ENCODE data around the gene EP400.

EP400 gene

GRCh38 chr12:132027636-132028035 lies 77.9 kb downstream of the EP400 start:
- no peak overlapping the region for H3K4me3 ChIP-seq (ENCODE audit: low read length)
- TF ChIP-seq, protein P1, sequence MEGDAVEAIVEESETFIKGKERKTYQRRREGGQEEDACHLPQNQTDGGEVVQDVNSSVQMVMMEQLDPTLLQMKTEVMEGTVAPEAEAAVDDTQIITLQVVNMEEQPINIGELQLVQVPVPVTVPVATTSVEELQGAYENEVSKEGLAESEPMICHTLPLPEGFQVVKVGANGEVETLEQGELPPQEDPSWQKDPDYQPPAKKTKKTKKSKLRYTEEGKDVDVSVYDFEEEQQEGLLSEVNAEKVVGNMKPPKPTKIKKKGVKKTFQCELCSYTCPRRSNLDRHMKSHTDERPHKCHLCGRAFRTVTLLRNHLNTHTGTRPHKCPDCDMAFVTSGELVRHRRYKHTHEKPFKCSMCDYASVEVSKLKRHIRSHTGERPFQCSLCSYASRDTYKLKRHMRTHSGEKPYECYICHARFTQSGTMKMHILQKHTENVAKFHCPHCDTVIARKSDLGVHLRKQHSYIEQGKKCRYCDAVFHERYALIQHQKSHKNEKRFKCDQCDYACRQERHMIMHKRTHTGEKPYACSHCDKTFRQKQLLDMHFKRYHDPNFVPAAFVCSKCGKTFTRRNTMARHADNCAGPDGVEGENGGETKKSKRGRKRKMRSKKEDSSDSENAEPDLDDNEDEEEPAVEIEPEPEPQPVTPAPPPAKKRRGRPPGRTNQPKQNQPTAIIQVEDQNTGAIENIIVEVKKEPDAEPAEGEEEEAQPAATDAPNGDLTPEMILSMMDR (IDR thresholded peaks at IDR 0.05; ENCODE audit: insufficient read depth, low read depth, low read length, missing control alignments): no peak
- no peak for DNase-seq (ENCODE audit: low read depth)

- H3K4me3 ChIP-seq (ENCODE audit: low read length): no peak overlapping the region
- DNase-seq (ENCODE audit: low read depth): no peak
- TF ChIP-seq, protein P1 (IDR thresholded peaks at IDR 0.05; ENCODE audit: insufficient read depth, low read depth, low read length, missing control alignments): no peak
These were observed 78.4 kb downstream of the EP400 start for GRCh38 chr12:132028111-132028510.

DNA sequence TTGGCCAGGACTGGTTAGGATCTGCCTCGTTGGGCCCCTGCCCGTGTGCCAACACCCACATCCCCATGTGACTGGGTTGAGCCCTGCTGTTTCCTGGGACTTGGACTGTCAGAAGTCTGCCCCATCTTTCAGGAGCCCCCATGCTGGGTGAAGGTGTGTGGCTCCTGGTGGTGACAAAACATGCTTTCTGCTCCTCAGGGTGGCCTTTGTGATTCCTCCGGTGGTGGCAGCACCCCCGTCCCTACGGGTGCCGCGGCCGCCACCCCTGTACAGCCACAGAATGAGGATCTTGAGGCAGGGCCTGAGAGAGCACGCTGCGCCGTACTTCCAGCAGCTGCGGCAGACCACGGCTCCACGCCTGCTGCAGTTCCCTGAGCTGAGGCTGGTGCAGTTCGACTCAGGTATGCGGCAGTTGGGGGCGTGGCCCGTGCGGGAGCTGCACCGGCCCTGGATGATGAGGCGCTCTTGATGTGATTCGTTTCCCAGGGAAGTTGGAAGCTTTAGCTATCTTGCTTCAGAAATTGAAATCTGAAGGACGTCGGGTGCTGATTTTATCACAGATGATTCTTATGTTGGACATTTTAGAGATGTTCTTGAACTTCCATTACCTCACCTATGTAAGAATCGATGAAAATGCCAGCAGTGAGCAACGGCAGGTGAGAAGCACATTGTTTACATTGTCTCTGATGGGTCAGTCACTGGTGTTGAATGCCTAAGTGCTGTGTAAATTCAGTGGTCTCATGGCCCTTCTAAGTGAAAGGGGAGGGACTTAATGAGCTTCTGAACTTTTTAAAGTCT lies 80.0 kb downstream of the EP400 start:
- TF ChIP-seq, protein P1 (IDR thresholded peaks at IDR 0.05; ENCODE audit: insufficient read depth, low read depth, low read length, missing control alignments): no peak
- DNase-seq (ENCODE audit: low read depth): peak; percentile 58
- H3K4me3 ChIP-seq (ENCODE audit: low read length): no peak overlapping the region

- TF ChIP-seq, protein P1 (IDR thresholded peaks at IDR 0.05; ENCODE audit: insufficient read depth, low read depth, low read length, missing control alignments): no peak
- H3K4me3 ChIP-seq (ENCODE audit: low read length): no peak overlapping the region
- DNase-seq (ENCODE audit: low read depth): peak; percentile 75
These were observed 80.8 kb downstream of the EP400 start for GRCh38 chr12:132030367-132031038.

- H3K4me3 ChIP-seq (ENCODE audit: low read length): no peak overlapping the region
- TF ChIP-seq, protein P1 (IDR thresholded peaks at IDR 0.05; ENCODE audit: insufficient read depth, low read depth, low read length, missing control alignments): no peak
- DNase-seq (ENCODE audit: low read depth): no peak
These were observed 83.9 kb downstream of the EP400 start for GRCh38 chr12:132033627-132034026.

DNA sequence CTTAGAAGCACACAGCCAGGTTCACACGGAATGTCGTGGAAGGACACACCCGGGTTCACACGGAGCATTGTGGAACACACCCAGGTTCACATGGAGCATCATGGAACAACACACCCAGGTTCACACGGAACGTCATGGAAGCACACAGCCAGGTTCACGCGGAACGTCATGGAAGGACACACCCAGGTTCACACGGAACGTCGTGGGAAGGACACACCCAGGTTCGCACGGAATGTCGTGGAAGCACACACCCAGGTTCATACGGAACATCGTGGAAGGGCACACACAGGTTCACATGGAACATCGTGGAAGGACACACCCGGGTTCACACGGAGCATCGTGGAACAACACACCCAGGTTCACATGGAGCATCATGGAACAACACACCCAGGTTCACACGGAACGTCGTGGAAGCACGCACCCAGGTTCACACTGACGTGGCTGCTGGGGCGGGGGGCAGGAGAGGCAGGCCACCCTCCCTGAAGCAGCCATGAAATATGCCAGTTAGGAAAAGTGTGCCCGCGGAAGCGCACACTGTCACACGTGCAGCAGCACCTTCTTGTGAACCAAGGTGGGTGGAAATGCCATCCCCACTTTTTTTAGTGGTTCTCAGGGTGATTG lies 86.4 kb downstream of the EP400 start:
- TF ChIP-seq, protein P1 (IDR thresholded peaks at IDR 0.05; ENCODE audit: insufficient read depth, low read depth, low read length, missing control alignments): no peak

More for the DNA sequence above, 86.4 kb downstream of the EP400 start:
- H3K4me3 ChIP-seq (ENCODE audit: low read length): no peak overlapping the region
- no peak for DNase-seq (ENCODE audit: low read depth)

Measured in epithelial cell of esophagus (primary cell).